Activated naive CD4-positive, alpha-beta T cell treated with anti-CD3 and anti-CD28 coated beads for 36 hours (primary cell): Measurements from ENCODE around the gene ADAMTSL4. TPM values are rescaled to one million over a fixed set of nuclear protein-coding genes. Genes with fewer than 3 reads are reported as not detected.

Source experiments
- CTCF ChIA-PET: fragments of 350-600 bp; sonication (Branson Sonifier 250); formaldehyde crosslinking; loops from one replicate; lab custom pipeline; 2021; ENCODE audit warnings: antibody characterized with exemption; lab: Charles Lee
- DNase-seq: peaks from one replicate; pipeline ENCODE4 v3.0.0-alpha.2; 2020
- H3K27ac Mint-ChIP-seq: one replicate; pipeline ENCODE4 v1.8.0; 2021; ENCODE audit warnings: mild to moderate bottlenecking, mixed read lengths
- H3K27me3 Mint-ChIP-seq: one replicate; pipeline ENCODE4 v1.8.0; 2021; ENCODE audit warnings: low read depth, mixed read lengths
- H3K36me3 Mint-ChIP-seq: one replicate; pipeline ENCODE4 v1.8.0; 2021; ENCODE audit warnings: low read depth, mixed read lengths
- H3K4me1 Mint-ChIP-seq: one replicate; pipeline ENCODE4 v1.8.0; 2021; ENCODE audit warnings: low read depth, mixed read lengths
- H3K4me3 Mint-ChIP-seq: one replicate; pipeline ENCODE4 v1.8.0; 2021; ENCODE audit warnings: mild to moderate bottlenecking, moderate library complexity, mixed read lengths
- H3K9me3 Mint-ChIP-seq: one replicate; pipeline ENCODE4 v1.8.0; 2021; ENCODE audit warnings: mixed read lengths
- intact Hi-C: fragments of 100-400 bp; cut with micrococcal nuclease; formaldehyde crosslinking; loops from one replicate; pipeline ENCODE4 v1.15.1; 2023
- total RNA-seq, 2 experiments: library from RNA; stranded (reverse); gene quantifications; one replicate each; pipeline ENCODE4 v1.2.3, GENCODE V29; 2021

ADAMTSL4 gene
- 1 to 10 TPM; 1.3 to 2.0 TPM for total RNA-seq

DNA sequence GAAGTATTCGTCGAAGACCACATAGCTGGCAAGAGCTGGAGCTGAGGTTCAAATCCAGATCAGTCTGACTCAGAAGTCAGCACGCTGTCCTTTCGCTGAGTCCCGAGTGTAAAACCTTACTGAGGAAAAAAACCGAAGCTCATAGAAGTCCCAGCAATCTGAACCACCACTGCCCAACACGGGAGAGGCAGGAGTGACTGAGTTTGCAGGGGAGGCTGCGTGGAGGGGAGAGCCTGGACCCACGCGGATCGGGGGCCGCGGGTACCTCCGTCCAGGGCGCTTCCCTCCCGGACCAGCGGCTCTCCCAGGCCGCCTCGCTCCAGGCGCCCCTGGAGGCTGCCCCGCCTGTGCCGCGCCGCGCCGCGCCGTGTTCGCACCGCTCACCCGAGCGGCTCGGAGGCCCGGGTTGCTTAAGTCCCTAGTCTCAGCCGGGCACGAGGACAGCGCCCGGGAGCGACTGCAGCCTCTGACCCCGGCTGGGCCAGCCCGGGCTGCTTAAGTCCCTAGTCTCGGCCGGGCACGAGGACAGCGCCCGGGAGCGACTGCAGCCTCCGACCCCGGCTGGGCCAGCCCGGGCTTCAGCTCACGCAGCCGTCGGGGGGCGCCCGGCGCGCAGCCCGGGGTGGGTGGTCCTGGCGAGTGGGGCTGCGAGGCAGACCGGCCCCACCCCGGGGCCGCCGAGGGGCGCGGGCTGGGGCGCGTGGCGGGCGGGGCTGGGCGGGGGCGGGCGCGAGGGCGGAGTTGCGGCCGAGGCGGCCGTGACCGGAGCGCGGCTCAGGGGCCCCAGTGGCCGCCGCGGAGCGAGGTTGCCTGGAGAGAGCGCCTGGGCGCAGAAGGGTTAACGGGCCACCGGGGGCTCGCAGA, at the start of gene ADAMTSL4:
TSS of gene ADAMTSL4 (plus strand) at position 777 of the 864 bp plus-strand sequence. CDS start 2,881 bp downstream, outside the sequence.
- CTCF ChIA-PET, result interaction anchor here (0.6 to 2.4 kb wide), 10 partner anchors 11 to 545 kb away, joined by 3 to 16 read pairs (median 4); partner anchors contain the start of genes FALEC and MCL1
- H3K27ac Mint-ChIP-seq, result no peak within 1 kb of the TSS
- H3K9me3 Mint-ChIP-seq, result no peaks in the 10 kb centered on the region
- DNase-seq, result peak; percentile 47
- intact Hi-C loops, result no loop called here
- H3K4me1 Mint-ChIP-seq, result peaks cover 32% of the 10 kb centered on the region
- H3K27me3 Mint-ChIP-seq, result peaks cover 33% of the 10 kb centered on the region
- no peaks in the 10 kb centered on the region for H3K36me3 Mint-ChIP-seq
- peak within 1 kb of the TSS; percentile 76 for H3K4me3 Mint-ChIP-seq

DNA sequence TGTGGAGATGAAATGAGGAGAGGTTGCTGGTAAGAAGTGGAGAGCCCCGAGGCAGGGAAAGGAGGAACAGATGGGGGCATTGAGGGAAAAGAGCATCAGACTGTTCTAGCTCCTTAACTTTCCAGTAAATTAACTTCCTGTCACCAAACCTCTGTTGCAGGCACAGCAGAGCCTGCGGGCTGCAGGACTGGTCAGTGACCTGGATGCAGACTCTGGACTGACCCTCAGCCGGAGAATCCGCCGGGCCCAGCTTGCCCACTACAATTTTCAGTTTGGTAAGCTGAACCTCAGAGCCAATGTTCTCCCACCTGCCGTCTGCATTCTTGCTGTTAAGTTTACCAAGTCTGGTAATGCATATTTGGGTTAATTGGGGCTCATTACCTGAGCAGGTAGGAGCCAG, 43.8 kb upstream of the ADAMTSL4 start:
- Mint-ChIP-seq H3K36me3 (peaks cover 25% of the 10 kb centered on the region), H3K27me3 (no peaks in the 10 kb centered on the region), H3K4me1 (no peaks in the 10 kb centered on the region), H3K4me3 (no peak overlapping the region), H3K27ac (no peak overlapping the region), H3K9me3 (no peaks in the 10 kb centered on the region)
- CTCF ChIA-PET, result interaction anchor here (0.6 kb wide), 1 partner anchor 593 kb away, joined by 3 read pairs; no protein-coding TSS in a partner anchor
- intact Hi-C loops, result no loop called here
- DNase-seq, result no peak

DNA sequence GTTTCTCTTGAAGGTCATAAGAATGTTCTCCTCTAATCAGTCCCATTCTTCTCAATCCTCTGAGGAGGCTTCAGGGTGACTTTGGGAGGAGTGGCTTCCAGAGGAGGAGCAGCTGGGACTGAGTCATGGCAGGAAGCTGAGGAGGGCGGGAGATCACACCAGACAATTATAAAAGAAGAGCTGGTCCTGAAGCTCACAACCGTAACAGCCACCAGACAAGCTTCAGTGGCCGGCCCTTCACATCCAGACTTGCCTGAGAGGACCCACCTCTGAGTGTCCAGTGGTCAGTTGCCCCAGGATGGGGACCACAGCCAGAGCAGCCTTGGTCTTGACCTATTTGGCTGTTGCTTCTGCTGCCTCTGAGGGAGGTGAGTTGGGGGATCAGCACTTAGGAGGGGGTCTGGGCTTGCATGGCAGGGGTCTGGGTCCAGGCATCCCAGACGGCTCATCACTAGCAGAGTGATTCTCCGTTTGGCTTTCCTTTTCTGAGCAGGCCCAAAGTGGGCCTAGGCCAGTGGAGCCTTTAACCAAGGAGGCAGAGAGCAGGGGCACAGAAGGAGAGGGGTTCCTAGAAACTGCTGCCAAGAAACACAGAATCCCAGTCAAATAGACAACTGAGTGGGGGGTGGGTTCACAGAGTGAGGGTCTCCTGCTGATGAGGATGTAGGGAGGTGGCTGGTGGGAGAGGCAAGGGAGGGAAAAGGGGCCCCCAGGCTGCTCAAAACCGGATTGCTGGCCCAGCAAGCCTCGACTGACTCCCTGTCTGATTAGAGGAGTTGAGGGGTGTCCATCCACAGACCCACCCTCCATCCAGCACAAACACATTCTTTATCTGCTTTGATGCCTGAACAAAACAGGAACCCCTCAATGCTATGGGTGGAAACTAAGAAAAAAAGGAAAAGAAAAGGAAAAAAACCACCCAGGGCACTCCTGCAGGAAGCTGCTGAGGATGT, 41.0 kb upstream of the ADAMTSL4 start, which contains the start of gene ECM1:
TSS of gene ECM1 (plus strand) at position 198 of the 953 bp plus-strand sequence. CDS start at position 299, 101 bp downstream.
- Mint-ChIP-seq H3K9me3 (no peaks in the 10 kb centered on the region), H3K4me1 (no peaks in the 10 kb centered on the region), H3K36me3 (peaks cover 19% of the 10 kb centered on the region), H3K27ac (no peak within 1 kb of the TSS), H3K27me3 (no peaks in the 10 kb centered on the region), H3K4me3 (no peak within 1 kb of the TSS)
- intact Hi-C loops, result no loop called here
- DNase-seq, result no peak
- CTCF ChIA-PET, result interaction anchor here (0.6 kb wide), 1 partner anchor 19 kb away, joined by 3 read pairs; no protein-coding TSS in a partner anchor

DNA sequence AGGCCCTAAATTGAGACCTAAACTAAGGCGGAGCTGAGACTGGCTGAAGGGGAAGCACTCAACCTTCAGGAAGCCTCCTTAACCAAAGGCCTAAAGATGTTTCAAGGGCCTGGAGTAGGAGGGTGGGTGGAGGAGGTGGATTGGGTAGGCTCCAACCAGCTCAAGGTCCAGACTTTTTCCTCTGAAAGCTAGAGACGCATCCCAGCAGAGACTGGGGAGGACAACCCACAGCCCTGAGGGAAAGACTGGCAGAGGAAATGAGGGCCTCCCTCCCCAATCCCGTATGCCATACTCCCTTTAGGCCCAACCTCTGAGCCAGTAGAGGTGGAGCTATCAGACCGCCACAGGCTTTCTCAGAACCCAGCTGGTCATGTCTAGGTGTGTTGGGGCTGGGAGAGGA, 40.2 kb upstream of the ADAMTSL4 start:
- Mint-ChIP-seq H3K27me3 (no peaks in the 10 kb centered on the region), H3K36me3 (peaks cover 18% of the 10 kb centered on the region), H3K4me1 (no peaks in the 10 kb centered on the region), H3K9me3 (no peaks in the 10 kb centered on the region), H3K4me3 (no peak overlapping the region), H3K27ac (no peak overlapping the region)
- DNase-seq, result no peak
- CTCF ChIA-PET, result interaction anchor here (0.6 to 0.9 kb wide), 3 partner anchors 20 to 411 kb away, joined by 3 to 4 read pairs (median 3); no protein-coding TSS in a partner anchor
- intact Hi-C loops, result no loop called here

DNA sequence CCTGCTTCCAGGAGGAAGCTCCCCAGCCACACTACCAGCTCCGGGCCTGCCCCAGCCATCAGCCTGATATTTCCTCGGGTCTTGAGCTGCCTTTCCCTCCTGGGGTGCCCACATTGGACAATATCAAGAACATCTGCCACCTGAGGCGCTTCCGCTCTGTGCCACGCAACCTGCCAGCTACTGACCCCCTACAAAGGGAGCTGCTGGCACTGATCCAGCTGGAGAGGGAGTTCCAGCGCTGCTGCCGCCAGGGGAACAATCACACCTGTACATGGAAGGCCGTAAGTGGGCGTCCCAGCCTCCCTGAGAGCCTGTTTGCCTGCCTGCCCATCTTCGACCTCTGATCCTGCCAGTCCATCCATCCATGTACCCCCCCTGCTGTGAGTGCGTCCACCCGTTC, 37.7 kb upstream of the ADAMTSL4 start:
- Mint-ChIP-seq H3K4me3 (no peak overlapping the region), H3K27ac (no peak overlapping the region), H3K9me3 (no peaks in the 10 kb centered on the region), H3K36me3 (peaks cover 8% of the 10 kb centered on the region), H3K27me3 (no peaks in the 10 kb centered on the region), H3K4me1 (peaks cover 6% of the 10 kb centered on the region)
- intact Hi-C loops, result no loop called here
- CTCF ChIA-PET, result interaction anchor here (0.7 to 1.4 kb wide), 2 partner anchors 10 to 21 kb away, joined by 3 to 4 read pairs; no protein-coding TSS in a partner anchor
- no peak for DNase-seq

DNA sequence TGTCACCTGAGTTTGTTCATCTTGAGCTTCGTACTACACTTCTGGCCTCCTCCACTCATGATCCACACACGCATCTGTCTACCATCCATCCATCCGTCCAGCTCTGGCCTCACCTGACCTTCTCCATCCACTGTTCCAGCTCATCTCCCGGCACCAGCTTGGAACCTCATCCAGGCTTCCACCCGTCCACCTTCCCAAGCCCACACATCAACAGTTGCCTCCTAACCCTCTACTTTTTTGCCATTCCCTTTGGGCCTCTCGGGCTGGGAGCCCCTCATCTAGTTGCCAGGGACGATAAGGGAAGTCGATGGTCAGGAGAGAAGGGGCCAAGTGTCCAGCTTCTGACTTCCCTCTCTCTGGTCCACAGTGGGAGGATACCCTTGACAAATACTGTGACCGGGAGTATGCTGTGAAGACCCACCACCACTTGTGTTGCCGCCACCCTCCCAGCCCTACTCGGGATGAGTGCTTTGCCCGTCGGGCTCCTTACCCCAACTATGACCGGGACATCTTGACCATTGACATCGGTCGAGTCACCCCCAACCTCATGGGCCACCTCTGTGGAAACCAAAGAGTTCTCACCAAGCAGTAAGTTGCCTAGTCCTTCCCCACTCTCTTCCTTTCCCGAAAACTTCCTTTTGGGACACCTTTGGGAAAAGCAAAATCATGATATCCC, 37.1 kb upstream of the ADAMTSL4 start:
- H3K4me3 Mint-ChIP-seq, result no peak overlapping the region
- H3K27ac Mint-ChIP-seq, result no peak overlapping the region
- H3K9me3 Mint-ChIP-seq, result no peaks in the 10 kb centered on the region
- H3K4me1 Mint-ChIP-seq, result peaks cover 9% of the 10 kb centered on the region
- intact Hi-C loops, result no loop called here
- no peaks in the 10 kb centered on the region for H3K27me3 Mint-ChIP-seq
- peaks cover 6% of the 10 kb centered on the region for H3K36me3 Mint-ChIP-seq
- no peak for DNase-seq
- CTCF ChIA-PET, result interaction anchor here (0.7 to 1.4 kb wide), 2 partner anchors 11 to 20 kb away, joined by 3 to 4 read pairs; no protein-coding TSS in a partner anchor

DNA sequence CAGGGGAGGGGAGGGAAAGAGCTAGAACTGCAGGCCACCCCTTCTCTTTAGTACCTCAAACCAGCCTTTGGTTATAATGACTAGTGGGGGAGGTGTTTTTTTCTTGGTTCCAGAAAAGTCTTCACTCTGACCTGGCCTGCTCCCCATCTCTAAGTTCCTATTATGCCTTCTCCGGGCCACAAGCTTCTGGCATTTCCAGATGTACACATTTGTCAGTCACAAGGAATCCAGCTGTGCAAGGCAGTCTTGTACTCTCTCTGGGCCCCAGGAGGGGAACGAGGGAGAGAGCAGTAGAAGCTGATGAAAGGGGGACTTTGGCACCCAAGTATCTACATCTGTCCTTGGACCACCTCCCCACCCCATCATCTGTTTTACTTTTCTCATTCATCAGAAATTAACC, 36.4 kb upstream of the ADAMTSL4 start:
- CTCF ChIA-PET, result interaction anchor here (1.4 kb wide), 1 partner anchor 20 kb away, joined by 4 read pairs; no protein-coding TSS in a partner anchor

DNA sequence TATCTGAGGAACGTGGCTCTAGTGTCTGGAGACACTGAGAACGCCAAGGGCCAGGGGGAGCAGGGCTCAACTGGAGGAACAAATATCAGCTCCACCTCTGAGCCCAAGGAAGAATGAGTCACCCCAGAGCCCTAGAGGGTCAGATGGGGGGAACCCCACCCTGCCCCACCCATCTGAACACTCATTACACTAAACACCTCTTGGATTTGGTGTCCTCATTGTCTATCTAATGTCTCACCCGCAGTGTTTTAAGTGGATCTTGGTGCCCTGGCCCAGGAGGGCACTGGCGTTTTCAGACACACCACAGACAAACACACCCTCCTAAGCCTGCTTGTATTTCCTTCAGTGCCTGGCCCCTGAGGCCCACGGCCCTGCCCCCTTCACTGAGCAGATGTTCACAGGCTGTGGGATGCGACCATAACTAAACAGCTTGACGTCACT, 35.8 kb upstream of the ADAMTSL4 start:
- Mint-ChIP-seq H3K4me1 (peaks cover 9% of the 10 kb centered on the region), H3K4me3 (no peak overlapping the region), H3K27ac (no peak overlapping the region), H3K36me3 (peaks cover 3% of the 10 kb centered on the region), H3K9me3 (no peaks in the 10 kb centered on the region), H3K27me3 (no peaks in the 10 kb centered on the region)
- CTCF ChIA-PET, result interaction anchor here (0.6 kb wide), 3 partner anchors 24 to 257 kb away, joined by 3 to 6 read pairs (median 3); no protein-coding TSS in a partner anchor
- DNase-seq, result no peak
- intact Hi-C loops, result no loop called here

More for the DNA sequence above, 36.4 kb upstream of the ADAMTSL4 start:
- H3K27ac Mint-ChIP-seq, result no peak overlapping the region
- peaks cover 9% of the 10 kb centered on the region for H3K4me1 Mint-ChIP-seq
- H3K27me3 Mint-ChIP-seq, result no peaks in the 10 kb centered on the region
- peaks cover 3% of the 10 kb centered on the region for H3K36me3 Mint-ChIP-seq
- intact Hi-C loops, result no loop called here
- no peak for DNase-seq
- H3K4me3 Mint-ChIP-seq, result no peak overlapping the region
- H3K9me3 Mint-ChIP-seq, result no peaks in the 10 kb centered on the region

DNA sequence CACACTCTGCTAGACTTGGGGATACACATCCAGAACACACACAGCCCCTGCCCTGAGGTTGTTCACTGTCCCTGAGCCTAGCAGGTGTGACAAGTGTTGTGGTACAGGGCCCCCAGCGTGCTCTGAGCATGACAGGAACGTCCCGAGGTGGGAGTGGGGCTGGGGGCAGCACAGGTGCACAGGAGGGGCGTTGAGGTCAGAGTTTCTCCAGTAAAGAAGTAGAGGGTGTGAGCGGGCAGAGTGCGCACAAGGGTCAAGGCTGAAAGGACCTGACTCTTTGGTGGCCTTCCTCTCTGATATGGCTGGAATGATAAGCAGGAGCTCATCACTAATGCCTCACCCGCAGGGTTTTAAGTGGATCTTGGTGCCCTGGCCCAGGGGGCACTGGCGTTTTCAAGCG, 34.9 kb upstream of the ADAMTSL4 start:
- intact Hi-C loops, result loop anchor here (2.0 kb wide), 1 partner anchor 277 kb away; the partner anchor contains the start of gene ANP32E
- Mint-ChIP-seq H3K27ac (no peak overlapping the region), H3K36me3 (peaks cover 3% of the 10 kb centered on the region), H3K27me3 (no peaks in the 10 kb centered on the region), H3K9me3 (no peaks in the 10 kb centered on the region), H3K4me3 (peak overlapping the region; percentile 90), H3K4me1 (peaks cover 9% of the 10 kb centered on the region)
- CTCF ChIA-PET, result interaction anchor here (0.6 to 2.8 kb wide), 2 partner anchors 18 to 258 kb away, joined by 3 to 10 read pairs; no protein-coding TSS in a partner anchor
- no peak for DNase-seq

DNA sequence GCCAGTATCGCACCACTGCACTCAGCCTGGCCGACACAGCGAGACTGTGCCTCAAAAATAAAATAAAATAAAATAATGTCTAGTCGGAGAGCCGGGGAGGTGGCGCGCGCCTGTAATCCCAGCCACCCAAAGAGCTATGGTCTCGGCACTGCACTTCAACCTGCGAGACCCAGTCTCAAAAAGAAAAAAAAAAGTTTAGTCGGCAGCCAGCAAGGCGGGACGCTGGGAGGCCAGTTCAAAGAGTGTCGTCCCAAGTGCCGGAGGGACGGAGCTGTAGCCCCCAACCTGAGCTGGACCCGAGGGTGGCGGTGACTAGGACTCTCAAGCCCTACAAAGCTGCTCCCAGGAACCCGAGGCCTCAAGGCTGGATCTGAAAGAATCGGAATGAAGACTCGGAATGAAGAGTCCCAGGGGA, 34.3 kb upstream of the ADAMTSL4 start:
- no peaks in the 10 kb centered on the region for H3K27me3 Mint-ChIP-seq
- H3K36me3 Mint-ChIP-seq, result peaks cover 3% of the 10 kb centered on the region
- DNase-seq, result no peak
- CTCF ChIA-PET, result interaction anchor here (0.5 to 2.8 kb wide), 4 partner anchors 16 to 259 kb away, joined by 3 to 10 read pairs (median 4); no protein-coding TSS in a partner anchor
- no peaks in the 10 kb centered on the region for H3K9me3 Mint-ChIP-seq
- peak overlapping the region; percentile 90 for H3K4me3 Mint-ChIP-seq
- peak overlapping the region; percentile 20 for H3K27ac Mint-ChIP-seq
- intact Hi-C loops, result loop anchor here (1.0 to 5.0 kb wide), 4 partner anchors 28 to 278 kb away; partner anchors contain the start of genes ANP32E and TARS2
- peaks cover 9% of the 10 kb centered on the region for H3K4me1 Mint-ChIP-seq
